OCI-LY3 (cell line): ENCODE measurements around the gene NHLRC2.

ENCODE experiments used
- H2AFZ ChIP-seq: fragments of 200-600, 300-600 bp; shearing (Covaris generic); 2 replicates; pipeline ENCODE4 v1.6.0; 2014; ENCODE audit warnings: antibody characterized with exemption, low read depth, low read length
- H3K27ac ChIP-seq: fragments of 200-600, 300-600 bp; sonication (generic); 2 replicates; pipeline ENCODE4 v1.5.1; 2014; ENCODE audit warnings: mild to moderate bottlenecking, low read length, moderate library complexity, mixed read lengths
- H3K27me3 ChIP-seq: fragments of 200-600, 300-600 bp; sonication (generic); 2 replicates; pipeline ENCODE4 v1.6.1; 2014; ENCODE audit warnings: low read depth, low read length, mixed read lengths
- H3K36me3 ChIP-seq: fragments of 200-600, 300-600 bp; sonication (generic); replicated peaks from 2 replicates; pipeline ENCODE3; 2014; ENCODE audit warnings: low read depth, low read length, mixed read lengths
- H3K4me1 ChIP-seq: fragments of 300-600, 200-600 bp; sonication (generic); 2 replicates; pipeline ENCODE4 v1.6.1; 2014; ENCODE audit warnings: low read length, mixed read lengths
- H3K4me2 ChIP-seq: fragments of 200-600, 300-600 bp; sonication (generic); 2 replicates; pipeline ENCODE4 v1.6.1; 2014; ENCODE audit warnings: low read length, mixed read lengths
- H3K4me3 ChIP-seq: fragments of 300-600, 200-600 bp; sonication (generic); 2 replicates; pipeline ENCODE4 v1.5.1; 2014; ENCODE audit warnings: antibody characterized with exemption, mild to moderate bottlenecking, low read length, moderate library complexity
- H3K79me2 ChIP-seq: fragments of 300-600, 200-600 bp; shearing (Covaris generic); 2 replicates; pipeline ENCODE4 v1.6.1; 2014; ENCODE audit warnings: mild to moderate bottlenecking, low read length, mixed read lengths
- H3K9ac ChIP-seq: fragments of 300-600, 200-600 bp; shearing (Covaris generic); 2 replicates; pipeline ENCODE4 v1.6.0; 2014; ENCODE audit warnings: mild to moderate bottlenecking, low read length, moderate library complexity
- H3K9me3 ChIP-seq: fragments of 200-600, 300-600 bp; shearing (Covaris generic); 2 replicates; pipeline ENCODE4 v1.6.1; 2014; ENCODE audit warnings: low read length, mixed read lengths; ENCODE audit not compliant: insufficient read depth
- H4K20me1 ChIP-seq: fragments of 200-600, 300-600 bp; sonication (generic); 2 replicates; pipeline ENCODE4 v1.6.1; 2016; ENCODE audit warnings: low read length, mixed read lengths; ENCODE audit not compliant: insufficient read depth
- CTCF ChIP-seq: fragments of 200-600, 300-600 bp; sonication (generic); IDR thresholded peaks from 2 replicates; pipeline ENCODE4 v1.5.1; 2014; ENCODE audit warnings: antibody characterized with exemption, low read length, low read depth
- EZH2phosphoT487 ChIP-seq: fragments of 200-600 bp; shearing (Covaris generic); IDR thresholded peaks from 2 replicates; pipeline ENCODE4 v1.6.1; 2018; ENCODE audit warnings: antibody characterized with exemption, mixed run types, low read depth

Gene NHLRC2

GRCh38 chr10:113929522-113929921 lies 75.1 kb downstream of the NHLRC2 start:
- H3K36me3 ChIP-seq: no peaks in the 10 kb centered on the region
- H4K20me1 ChIP-seq: no peaks in the 10 kb centered on the region
- H2AFZ ChIP-seq: no peak overlapping the region
- H3K4me2 ChIP-seq: no peak overlapping the region
- no peaks in the 10 kb centered on the region for H3K79me2 ChIP-seq
- H3K27me3 ChIP-seq: no peaks in the 10 kb centered on the region
- H3K9me3 ChIP-seq: no peaks in the 10 kb centered on the region
- no peak overlapping the region for H3K4me3 ChIP-seq
- H3K27ac ChIP-seq: no peak overlapping the region
- no peak for TF ChIP-seq EZH2phosphoT487
- no peak for TF ChIP-seq CTCF
- H3K4me1 ChIP-seq: no peaks in the 10 kb centered on the region
- H3K9ac ChIP-seq: no peak overlapping the region

GRCh38 chr10:113930482-113931057 lies 76.1 kb downstream of the NHLRC2 start:
- no peak overlapping the region for H3K4me2 ChIP-seq
- no peaks in the 10 kb centered on the region for H3K79me2 ChIP-seq
- no peaks in the 10 kb centered on the region for H4K20me1 ChIP-seq

GRCh38 chr10:113932854-113933253 lies 78.4 kb downstream of the NHLRC2 start:
- Histone ChIP-seq H3K9ac (no peak overlapping the region), H3K27me3 (no peaks in the 10 kb centered on the region), H3K27ac (no peak overlapping the region), H4K20me1 (no peaks in the 10 kb centered on the region), H2AFZ (no peak overlapping the region), H3K4me1 (no peaks in the 10 kb centered on the region), H3K36me3 (no peaks in the 10 kb centered on the region), H3K4me3 (no peak overlapping the region), H3K4me2 (no peak overlapping the region), H3K9me3 (no peaks in the 10 kb centered on the region), H3K79me2 (no peaks in the 10 kb centered on the region)
- no peak for TF ChIP-seq CTCF

More at GRCh38 chr10:113930482-113931057, 76.1 kb downstream of the NHLRC2 start:
- no peak overlapping the region for H3K9ac ChIP-seq
- no peaks in the 10 kb centered on the region for H3K36me3 ChIP-seq
- no peak overlapping the region for H3K27ac ChIP-seq
- H3K4me1 ChIP-seq: no peaks in the 10 kb centered on the region
- no peak for TF ChIP-seq EZH2phosphoT487
- TF ChIP-seq CTCF: no peak
- H3K9me3 ChIP-seq: no peaks in the 10 kb centered on the region
- no peaks in the 10 kb centered on the region for H3K27me3 ChIP-seq
- H3K4me3 ChIP-seq: no peak overlapping the region
- H2AFZ ChIP-seq: no peak overlapping the region

GRCh38 chr10:113933894-113934532 lies 79.6 kb downstream of the NHLRC2 start:
- H3K79me2 ChIP-seq: no peaks in the 10 kb centered on the region
- H3K27me3 ChIP-seq: no peaks in the 10 kb centered on the region
- no peaks in the 10 kb centered on the region for H3K9me3 ChIP-seq
- H3K4me3 ChIP-seq: no peak overlapping the region
- H3K9ac ChIP-seq: no peak overlapping the region
- H3K4me1 ChIP-seq: no peaks in the 10 kb centered on the region
- no peak for TF ChIP-seq EZH2phosphoT487
- no peak for TF ChIP-seq CTCF
- H4K20me1 ChIP-seq: no peaks in the 10 kb centered on the region
- no peak overlapping the region for H2AFZ ChIP-seq
- H3K36me3 ChIP-seq: no peaks in the 10 kb centered on the region
- H3K27ac ChIP-seq: no peak overlapping the region
- no peak overlapping the region for H3K4me2 ChIP-seq
